Lower lobe of right lung (tissue), 2 donors: ENCODE results near the gene FGD1. TPM values are rescaled to one million over a fixed set of nuclear protein-coding genes. Genes with fewer than 3 reads are reported as not detected.

Source experiments
- ATAC-seq, 2 donors: fragments of 200-7000 bp; cut with Tn5 transposase; one replicate each; pipeline ENCODE4 v1.9.1; 2020 to 2022; ENCODE audit warnings: mild to moderate bottlenecking in 2 of 2, moderate library complexity in 2 of 2
- DNase-seq: peaks from one replicate; pipeline ENCODE4 v3.0.0-alpha.2; 2020
- H3K27ac ChIP-seq: fragments of 200-600 bp; one replicate; pipeline ENCODE4 v1.8.0; 2022
- H3K27me3 ChIP-seq: fragments of 200-600 bp; one replicate; pipeline ENCODE4 v1.8.0; 2022; ENCODE audit warnings: low read depth
- H3K36me3 ChIP-seq: fragments of 200-600 bp; one replicate; pipeline ENCODE4 v1.8.0; 2022; ENCODE audit warnings: mild to moderate bottlenecking
- H3K4me1 ChIP-seq: fragments of 200-600 bp; one replicate; pipeline ENCODE4 v1.8.0; 2022
- H3K4me3 ChIP-seq: fragments of 200-600 bp; one replicate; pipeline ENCODE4 v1.8.0; 2022; ENCODE audit warnings: mild to moderate bottlenecking
- H3K9me3 ChIP-seq: fragments of 200-600 bp; one replicate; pipeline ENCODE4 v1.8.0; 2022
- CTCF ChIP-seq: fragments of 200-600 bp; IDR thresholded peaks from one replicate; pipeline ENCODE4 v1.8.0; 2022; ENCODE audit warnings: antibody characterized with exemption, mild to moderate bottlenecking
- intact Hi-C: fragments of 100-400 bp; cut with DNase I; formaldehyde crosslinking; loops from one replicate; pipeline ENCODE4 v1.11.0; 2022
- total RNA-seq: library from RNA; stranded (reverse); fragmentation: NEBNext Ultra II Directional; extraction: Animal tissue kit (Norgen Biotek cat#: 25700); gene quantifications from one replicate; pipeline ENCODE4 v1.2.1, GENCODE V29; 2021
- donor health status: DM: no; HTN: yes; CAD: no; lungs with severe emphysema.

The FGD1 gene
- total RNA-seq, 1 donor from 2014 or later, result 3.2 TPM

DNA sequence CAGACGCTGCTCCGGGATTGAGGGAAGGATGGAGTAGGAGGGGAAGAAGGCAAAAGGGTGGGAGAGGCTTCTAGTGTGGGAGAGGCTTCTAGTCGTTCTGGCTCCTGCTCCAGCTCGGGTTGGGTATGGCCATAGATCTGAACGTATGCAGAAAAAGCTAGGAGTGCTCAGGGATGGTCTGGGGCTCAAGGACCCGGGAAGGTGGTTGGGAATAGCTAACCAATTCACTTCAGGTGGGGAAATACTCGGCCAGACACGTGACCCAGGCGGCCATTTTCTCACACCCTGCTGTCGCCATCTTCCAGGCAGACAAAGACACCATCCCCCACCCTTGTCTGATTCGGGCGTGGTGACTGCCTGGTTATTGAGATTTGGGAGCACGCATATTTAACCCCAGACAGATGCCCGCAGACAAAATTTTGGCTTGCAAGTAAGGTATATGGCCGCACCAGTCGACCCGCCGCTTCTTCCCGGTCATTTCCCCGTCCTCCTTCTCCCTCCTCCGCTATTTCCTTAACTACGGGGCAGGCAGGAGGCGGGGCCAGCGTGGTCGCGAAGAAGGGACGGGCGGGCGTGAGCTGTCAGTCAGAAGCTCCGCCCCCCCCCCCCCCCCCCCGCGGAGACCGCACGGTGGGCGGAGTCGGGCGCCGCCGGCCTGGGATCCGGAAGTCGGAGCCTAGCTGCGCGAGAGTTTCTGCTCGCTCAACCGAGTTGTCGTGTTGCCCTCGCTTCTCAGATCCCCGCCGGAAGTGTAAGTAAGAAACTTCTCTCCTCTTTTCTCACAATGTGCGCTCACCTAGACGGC lies 33.7 kb upstream of the FGD1 start, which contains the start of gene GNL3L:
Gene GNL3L, plus strand, starts transcription at position 668 of the 805 bp plus-strand sequence. CDS start 2,348 bp downstream, outside the sequence.
- peaks cover 5% of the 10 kb centered on the region for H3K4me1 ChIP-seq
- H3K9me3 ChIP-seq, result no peaks in the 10 kb centered on the region
- no peaks in the 10 kb centered on the region for H3K27me3 ChIP-seq
- no peak for TF ChIP-seq CTCF
- intact Hi-C loops, result no loop called here
- ATAC-seq (peak; percentile 95 to 97), DNase-seq (peak; percentile 93)
- peak within 1 kb of the TSS; percentile 76 for H3K4me3 ChIP-seq
- peaks cover 12% of the 10 kb centered on the region for H3K36me3 ChIP-seq
- peak within 1 kb of the TSS; percentile 81 for H3K27ac ChIP-seq

DNA sequence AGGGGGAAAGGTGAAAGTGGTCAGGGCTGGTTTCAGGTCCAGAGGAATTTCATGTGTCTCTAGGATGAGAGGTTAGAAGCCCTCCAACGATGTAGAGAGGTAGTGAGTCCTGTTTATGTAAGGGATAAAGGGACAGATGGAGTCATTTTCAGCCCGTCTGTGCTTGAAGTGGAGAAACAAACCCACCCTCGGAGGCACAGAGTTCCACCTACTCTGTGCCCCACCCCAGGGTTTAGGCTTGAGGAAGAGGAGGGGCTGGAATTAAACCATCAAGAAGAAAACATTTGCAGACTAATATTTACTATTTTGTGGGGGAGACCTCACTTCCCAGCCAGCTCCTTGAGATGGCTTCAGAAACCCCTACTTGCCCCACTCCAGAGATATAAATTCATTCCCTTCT lies 33.1 kb upstream of the FGD1 start:
- peak overlapping the region; percentile 81 for H3K27ac ChIP-seq
- H3K9me3 ChIP-seq, result no peaks in the 10 kb centered on the region
- no peak for TF ChIP-seq CTCF
- peaks cover 5% of the 10 kb centered on the region for H3K4me1 ChIP-seq
- DNase-seq (no peak), ATAC-seq (no peak)
- no peaks in the 10 kb centered on the region for H3K27me3 ChIP-seq
- peak overlapping the region; percentile 76 for H3K4me3 ChIP-seq
- H3K36me3 ChIP-seq, result peaks cover 12% of the 10 kb centered on the region
- intact Hi-C loops, result no loop called here

GRCh38 chrX:54509400-54509799 lies 13.4 kb upstream of the FGD1 start:
- no peaks in the 10 kb centered on the region for H3K9me3 ChIP-seq
- DNase-seq (no peak), ATAC-seq (no peak)
- H3K36me3 ChIP-seq, result no peaks in the 10 kb centered on the region
- no peak for TF ChIP-seq CTCF
- H3K4me1 ChIP-seq, result no peaks in the 10 kb centered on the region
- no peaks in the 10 kb centered on the region for H3K27me3 ChIP-seq
- no peak overlapping the region for H3K27ac ChIP-seq
- H3K4me3 ChIP-seq, result no peak overlapping the region
- intact Hi-C loops, result no loop called here

GRCh38 chrX:54496936-54497335 lies 902 bp upstream of the FGD1 start:
- no peak overlapping the region for H3K4me3 ChIP-seq
- ATAC-seq, result no peak
- H3K9me3 ChIP-seq, result no peaks in the 10 kb centered on the region
- intact Hi-C loops, result no loop called here
- H3K27me3 ChIP-seq, result no peaks in the 10 kb centered on the region
- TF ChIP-seq CTCF, result no peak
- H3K4me1 ChIP-seq, result no peaks in the 10 kb centered on the region
- no peaks in the 10 kb centered on the region for H3K36me3 ChIP-seq
- no peak overlapping the region for H3K27ac ChIP-seq
- DNase-seq, result no peak

DNA sequence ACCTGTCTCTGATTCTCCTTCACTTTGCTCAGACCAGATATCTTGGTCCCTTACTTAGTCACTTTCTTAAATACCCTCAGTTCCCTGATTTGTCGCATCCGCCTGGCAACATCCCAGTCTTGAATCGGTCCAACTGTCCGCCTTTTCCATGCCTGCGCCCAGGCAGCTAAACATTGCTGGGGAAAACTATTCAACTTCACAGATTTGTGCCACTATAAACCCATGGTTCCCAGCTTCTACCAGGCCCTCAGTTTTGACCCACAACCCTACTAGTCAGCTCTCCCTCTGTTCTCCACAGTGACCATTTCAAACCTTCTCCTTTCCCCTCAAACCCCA lies 451 bp upstream of the FGD1 start:
- TF ChIP-seq CTCF, result no peak
- intact Hi-C loops, result no loop called here
- no peaks in the 10 kb centered on the region for H3K9me3 ChIP-seq
- no peaks in the 10 kb centered on the region for H3K4me1 ChIP-seq
- H3K27me3 ChIP-seq, result no peaks in the 10 kb centered on the region
- H3K27ac ChIP-seq, result no peak overlapping the region
- ATAC-seq, result no peak
- DNase-seq, result no peak
- H3K36me3 ChIP-seq, result no peaks in the 10 kb centered on the region
- H3K4me3 ChIP-seq, result peak overlapping the region; percentile 62
